H1 (cell line): ENCODE results near the gene TDRD1. TPM values are rescaled to one million over a fixed set of nuclear protein-coding genes. Genes with fewer than 3 reads are reported as not detected.

Experiments
- CBX5 ChIP-seq: fragments of 300-800, 300-1000 bp; sonication (generic); IDR thresholded peaks from 2 replicates; pipeline ENCODE4 v1.7.1; 2016; ENCODE audit warnings: antibody characterized with exemption, low read length, low read depth
- CHD7 ChIP-seq: fragments of 300-600 bp; sonication (generic); IDR thresholded peaks from 2 replicates; pipeline ENCODE4 v1.7.1; 2012; ENCODE audit warnings: low read length, moderate library complexity, mild to moderate bottlenecking, inconsistent platforms; ENCODE audit not compliant: insufficient replicate concordance
- EGR1 ChIP-seq: IDR thresholded peaks from 2 replicates; pipeline ENCODE4 v1.6.1; 2011; ENCODE audit warnings: low read depth, low read length, borderline replicate concordance
- EZH2 ChIP-seq: fragments of 200-600 bp; sonication (generic); IDR thresholded peaks from 2 replicates; pipeline ENCODE4 v1.7.1; 2012; ENCODE audit warnings: low read depth, mild to moderate bottlenecking, moderate library complexity, low read length, inconsistent platforms; ENCODE audit not compliant: severe bottlenecking
- KDM4A ChIP-seq: IDR thresholded peaks from one replicate; pipeline ENCODE4 v1.7.1; 2012; ENCODE audit warnings: low read depth, mild to moderate bottlenecking, moderate library complexity, low read length, inconsistent platforms; ENCODE audit not compliant: severe bottlenecking
- SP1 ChIP-seq: IDR thresholded peaks from 2 replicates; pipeline ENCODE4 v1.6.1; 2011; ENCODE audit warnings: low read depth, low read length
- TAF1 ChIP-seq: IDR thresholded peaks from 2 replicates; pipeline ENCODE4 v1.6.1; 2011; ENCODE audit warnings: mild to moderate bottlenecking, low read depth, low read length
- polyA plus RNA-seq, 7 experiments: library from polyadenylated mRNA; depleted of rRNA in 3 of 7; stranded (reverse) in 5 of 7; unstranded in 2 of 7; fragments of >200 nt in 5 of 7; fragments of 200-250 nt in 2 of 7; gene quantifications; 1 replicate in 5 of 7; 2 replicates in 1 of 7; 4 replicates in 1 of 7; pipeline versions ENCODE4 v1.2.1 to v1.2.3, GENCODE V29; 2011 to 2013; ENCODE audit warnings: missing spikeins in 2 of 7, mixed read lengths in 2 of 7
- total RNA-seq: library from RNA; stranded (reverse); fragmentation: NEBNext Ultra II Directional; extraction: Animal tissue kit (Norgen Biotek cat#: 25700); gene quantifications from 2 replicates; pipeline ENCODE4 v1.2.1, GENCODE V29; 2021

Gene TDRD1
- total and polyA plus RNA-seq, 2 of the 8 experiments (the other 6 are each of a cell fraction or from before 2014, with no cell fraction given), result 0.02 to 0.71 TPM

GRCh38 chr10:114276066-114276465, 96.9 kb downstream of the TDRD1 start (continued):
- TF ChIP-seq CHD7, result no peak
- no peak for TF ChIP-seq CBX5
- no peak for TF ChIP-seq EGR1
- TF ChIP-seq EZH2, result no peak
- no peak for TF ChIP-seq TAF1
- no peak for TF ChIP-seq SP1
- no peak for TF ChIP-seq KDM4A
- TF ChIP-seq, all 59 proteins: peak for 0
